Endodermal cell (in vitro differentiated cells): ENCODE results near the gene GABRB1. TPM values are rescaled to one million over a fixed set of nuclear protein-coding genes. Genes with fewer than 3 reads are reported as not detected.

Experiments
- DNase-seq: peaks from one replicate; pipeline ENCODE4 v3.0.0-alpha.2; 2017
- H3K27ac ChIP-seq: 2 replicates; pipeline ENCODE4 v1.5.1; 2013; ENCODE audit warnings: mild to moderate bottlenecking, low read depth, low read length, moderate library complexity
- H3K27me3 ChIP-seq: 2 replicates; pipeline ENCODE4 v1.6.1; 2013; ENCODE audit warnings: mild to moderate bottlenecking, low read length, moderate library complexity; ENCODE audit not compliant: insufficient read depth, control insufficient read depth, poor library complexity, severe bottlenecking
- H3K36me3 ChIP-seq: 2 replicates; pipeline ENCODE4 v1.7.0; 2013; ENCODE audit warnings: mild to moderate bottlenecking, low read length, moderate library complexity; ENCODE audit not compliant: control insufficient read depth, insufficient read depth
- H3K4me1 ChIP-seq: one replicate; pipeline ENCODE4 v1.7.0; 2013; ENCODE audit warnings: low read length; ENCODE audit not compliant: control insufficient read depth, insufficient read depth
- H3K4me3 ChIP-seq: 2 replicates; pipeline ENCODE4 v1.5.1; 2013; ENCODE audit warnings: mild to moderate bottlenecking, low read length, moderate library complexity
- H3K9ac ChIP-seq: 2 replicates; pipeline ENCODE4 v1.6.1; 2013; ENCODE audit warnings: mild to moderate bottlenecking, low read length, moderate library complexity; ENCODE audit not compliant: poor library complexity, severe bottlenecking; ENCODE audit errors: extremely low read depth
- H3K9me3 ChIP-seq: 2 replicates; pipeline ENCODE4 v1.6.1; 2013; ENCODE audit warnings: mild to moderate bottlenecking, low read length, moderate library complexity; ENCODE audit not compliant: control insufficient read depth
- H3K27ac Mint-ChIP-seq: 2 replicates; pipeline ENCODE4 v1.8.0; 2020; ENCODE audit warnings: mixed read lengths
- H3K27me3 Mint-ChIP-seq: 2 replicates; pipeline ENCODE4 v1.8.0; 2021; ENCODE audit warnings: mild to moderate bottlenecking, mixed read lengths; ENCODE audit not compliant: insufficient read depth
- H3K36me3 Mint-ChIP-seq: 2 replicates; pipeline ENCODE4 v1.8.0; 2020; ENCODE audit warnings: low read depth, mixed read lengths
- H3K4me1 Mint-ChIP-seq: 2 replicates; pipeline ENCODE4 v1.8.0; 2020; ENCODE audit warnings: mixed read lengths
- H3K4me3 Mint-ChIP-seq: 2 replicates; pipeline ENCODE4 v1.8.0; 2020; ENCODE audit warnings: mild to moderate bottlenecking, moderate library complexity, mixed read lengths
- H3K9me3 Mint-ChIP-seq: 2 replicates; pipeline ENCODE4 v1.8.0; 2020; ENCODE audit warnings: mild to moderate bottlenecking, mixed read lengths
- WGBS, 2 experiments: methylation state at CpG; one replicate each; pipeline versions ENCODE4 v1.1.5 to v1.1.7; 2013; ENCODE audit warnings: missing lambda C conversion rate in 2 of 2, mixed read lengths in 1 of 2; ENCODE audit not compliant: insufficient coverage in 1 of 2, insufficient read length in 1 of 2; 5-methylcytosine and 5-hydroxymethylcytosine counted together
- total RNA-seq, 2 donors: library from RNA; stranded (reverse); fragmentation: NEBNext Ultra II Directional in 1 of 2; extraction: Animal tissue kit (Norgen Biotek cat#: 25700) in 1 of 2; gene quantifications; 2 replicates in 1 of 2; 3 replicates in 1 of 2; pipeline ENCODE4 v1.2.1, GENCODE V29; 2021
- TF ChIP-seq, protein P1 (sequence below): fragments of 200-600 bp; sonication (generic); conservative IDR thresholded peaks from 2 replicates; pipeline ENCODE4 v1.5.0; 2021; ENCODE audit warnings: antibody characterized with exemption, mild to moderate bottlenecking

The GABRB1 gene
- total RNA-seq, 2 donors from 2014 or later: not detected

DNA sequence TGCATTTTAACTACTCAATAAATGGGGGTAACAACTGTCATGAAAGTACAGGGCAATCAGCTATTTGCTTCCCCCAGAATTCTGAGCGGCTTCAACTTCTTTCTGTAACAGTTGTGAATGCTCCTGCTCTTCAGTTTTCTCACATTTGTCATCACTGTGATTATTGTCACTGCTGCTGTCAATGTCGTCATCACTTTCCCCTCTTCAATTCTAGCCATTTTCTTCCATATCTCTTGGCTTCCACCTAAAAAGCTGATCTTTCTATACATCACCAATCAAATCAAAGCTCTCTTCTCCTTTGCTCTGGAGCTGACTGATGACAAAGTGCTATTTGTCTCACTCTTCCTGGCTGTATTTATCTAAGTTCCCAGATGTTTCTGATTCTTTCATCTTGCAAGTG is 306.5 kb downstream of the GABRB1 start:
- Mint-ChIP-seq H3K27me3 (no peaks in the 10 kb centered on the region), H3K4me3 (no peak overlapping the region), H3K27ac (no peak overlapping the region), H3K4me1 (no peaks in the 10 kb centered on the region), H3K9me3 (no peaks in the 10 kb centered on the region), H3K36me3 (no peaks in the 10 kb centered on the region)
- TF ChIP-seq, protein P1, sequence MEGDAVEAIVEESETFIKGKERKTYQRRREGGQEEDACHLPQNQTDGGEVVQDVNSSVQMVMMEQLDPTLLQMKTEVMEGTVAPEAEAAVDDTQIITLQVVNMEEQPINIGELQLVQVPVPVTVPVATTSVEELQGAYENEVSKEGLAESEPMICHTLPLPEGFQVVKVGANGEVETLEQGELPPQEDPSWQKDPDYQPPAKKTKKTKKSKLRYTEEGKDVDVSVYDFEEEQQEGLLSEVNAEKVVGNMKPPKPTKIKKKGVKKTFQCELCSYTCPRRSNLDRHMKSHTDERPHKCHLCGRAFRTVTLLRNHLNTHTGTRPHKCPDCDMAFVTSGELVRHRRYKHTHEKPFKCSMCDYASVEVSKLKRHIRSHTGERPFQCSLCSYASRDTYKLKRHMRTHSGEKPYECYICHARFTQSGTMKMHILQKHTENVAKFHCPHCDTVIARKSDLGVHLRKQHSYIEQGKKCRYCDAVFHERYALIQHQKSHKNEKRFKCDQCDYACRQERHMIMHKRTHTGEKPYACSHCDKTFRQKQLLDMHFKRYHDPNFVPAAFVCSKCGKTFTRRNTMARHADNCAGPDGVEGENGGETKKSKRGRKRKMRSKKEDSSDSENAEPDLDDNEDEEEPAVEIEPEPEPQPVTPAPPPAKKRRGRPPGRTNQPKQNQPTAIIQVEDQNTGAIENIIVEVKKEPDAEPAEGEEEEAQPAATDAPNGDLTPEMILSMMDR: no peak
- 93 to 97% methylated on average over 2 of the region's 2 CpGs for WGBS, 2 experiments
- Histone ChIP-seq H3K27ac (no peak overlapping the region), H3K27me3 (no peaks in the 10 kb centered on the region), H3K9me3 (no peaks in the 10 kb centered on the region), H3K4me1 (no peaks in the 10 kb centered on the region), H3K36me3 (no peaks in the 10 kb centered on the region), H3K9ac (no peak overlapping the region), H3K4me3 (no peak overlapping the region)
- no peak for DNase-seq

DNA sequence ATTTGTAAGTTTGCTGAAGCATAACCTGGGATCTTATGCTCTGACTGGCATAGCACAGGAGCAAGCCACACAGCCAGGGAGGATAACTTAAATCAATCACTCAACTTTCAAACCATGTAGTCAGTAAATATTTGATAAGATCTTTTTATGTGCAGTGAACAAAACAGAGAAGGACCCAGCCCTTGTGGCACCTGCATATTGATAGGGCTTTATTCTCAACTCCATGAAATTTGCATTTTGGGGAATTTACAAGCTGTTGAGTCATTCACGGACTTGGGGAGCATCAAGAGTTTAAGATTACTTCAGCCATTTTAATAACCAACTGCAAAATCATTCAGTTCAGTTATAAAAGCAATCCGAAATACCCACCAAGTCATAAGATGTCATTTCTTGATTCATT is 309.5 kb downstream of the GABRB1 start:
- WGBS, 2 experiments: 86 to 92% methylated on average over 2 of the region's 2 CpGs
- no peaks in the 10 kb centered on the region for H3K27me3 ChIP-seq
- TF ChIP-seq, protein P1: no peak
- Mint-ChIP-seq H3K27me3 (no peaks in the 10 kb centered on the region), H3K9me3 (no peaks in the 10 kb centered on the region), H3K4me3 (no peak overlapping the region), H3K4me1 (no peaks in the 10 kb centered on the region), H3K27ac (no peak overlapping the region), H3K36me3 (no peaks in the 10 kb centered on the region)
- H3K4me3 ChIP-seq: no peak overlapping the region
- H3K27ac ChIP-seq: no peak overlapping the region
- no peaks in the 10 kb centered on the region for H3K9me3 ChIP-seq
- H3K4me1 ChIP-seq: no peaks in the 10 kb centered on the region
- DNase-seq: no peak
- H3K36me3 ChIP-seq: no peaks in the 10 kb centered on the region
- H3K9ac ChIP-seq: no peak overlapping the region

DNA sequence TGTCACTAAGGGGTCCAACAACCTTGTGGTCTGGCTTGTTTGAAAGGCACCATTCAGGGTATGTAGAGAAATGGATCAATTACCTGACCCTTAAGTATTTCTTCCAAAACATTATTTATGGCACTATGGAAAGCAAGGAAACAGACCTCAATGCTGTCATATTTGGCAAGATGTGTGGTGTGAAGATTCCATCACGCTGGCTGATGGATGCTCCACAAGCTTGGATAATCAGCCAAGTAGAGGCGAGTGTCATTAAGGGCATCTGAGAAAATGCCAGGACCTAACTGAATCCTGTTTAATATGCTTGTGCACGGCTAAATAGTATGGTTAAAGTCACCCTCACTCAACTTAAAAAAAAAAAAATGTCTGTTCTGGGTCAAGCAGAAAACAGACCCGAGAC is 311.4 kb downstream of the GABRB1 start:
- Histone ChIP-seq H3K4me1 (no peaks in the 10 kb centered on the region), H3K27me3 (no peaks in the 10 kb centered on the region), H3K9ac (no peak overlapping the region), H3K27ac (no peak overlapping the region), H3K36me3 (no peaks in the 10 kb centered on the region), H3K9me3 (no peaks in the 10 kb centered on the region), H3K4me3 (no peak overlapping the region)
- no peaks in the 10 kb centered on the region for H3K9me3 Mint-ChIP-seq
- no peak for DNase-seq
- H3K4me3 Mint-ChIP-seq: no peak overlapping the region
- TF ChIP-seq, protein P1: no peak
- no peak overlapping the region for H3K27ac Mint-ChIP-seq
- H3K4me1 Mint-ChIP-seq: no peaks in the 10 kb centered on the region
- no peaks in the 10 kb centered on the region for H3K36me3 Mint-ChIP-seq
- no peaks in the 10 kb centered on the region for H3K27me3 Mint-ChIP-seq
- WGBS, 2 experiments: 80 to 92% methylated on average over 2 to 3 of the region's 4 CpGs
